Right renal cortex interstitium (tissue), 3 donors: Measurements from ENCODE around the gene PAX5. TPM values are rescaled to one million over a fixed set of nuclear protein-coding genes. Genes with fewer than 3 reads are reported as not detected.

Source experiments
- DNase-seq, 3 donors: peaks; one replicate each; pipeline ENCODE4 v3.0.0-alpha.2; 2013; ENCODE audit warnings: low read depth in 3 of 3, low spot score in 2 of 3
- polyA plus RNA-seq, 3 donors: library from polyadenylated mRNA; unstranded; fragments of 120-200 nt; gene quantifications; one replicate each; pipeline ENCODE4 v1.2.1, GENCODE V29; 2013; ENCODE audit not compliant: insufficient read length in 3 of 3

The PAX5 gene
- polyA plus RNA-seq, 3 donors: 0.07 to 0.21 (median 0.11) TPM

DNA sequence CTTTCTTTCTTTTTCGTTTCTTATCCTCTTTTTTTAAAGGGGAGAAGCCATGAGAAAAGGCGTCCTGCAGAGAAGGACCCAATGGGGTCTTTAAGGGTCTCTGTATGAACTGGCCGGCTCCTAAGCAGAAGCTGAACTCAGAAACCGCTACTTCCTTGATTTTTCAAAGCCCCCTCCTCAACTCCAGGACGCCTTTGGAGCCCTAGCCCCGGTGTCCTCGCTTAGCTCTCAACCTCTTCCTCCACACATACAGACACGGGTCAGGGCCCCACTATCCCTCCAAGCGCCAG, 8.3 kb downstream of the PAX5 start:
- no peak for DNase-seq

DNA sequence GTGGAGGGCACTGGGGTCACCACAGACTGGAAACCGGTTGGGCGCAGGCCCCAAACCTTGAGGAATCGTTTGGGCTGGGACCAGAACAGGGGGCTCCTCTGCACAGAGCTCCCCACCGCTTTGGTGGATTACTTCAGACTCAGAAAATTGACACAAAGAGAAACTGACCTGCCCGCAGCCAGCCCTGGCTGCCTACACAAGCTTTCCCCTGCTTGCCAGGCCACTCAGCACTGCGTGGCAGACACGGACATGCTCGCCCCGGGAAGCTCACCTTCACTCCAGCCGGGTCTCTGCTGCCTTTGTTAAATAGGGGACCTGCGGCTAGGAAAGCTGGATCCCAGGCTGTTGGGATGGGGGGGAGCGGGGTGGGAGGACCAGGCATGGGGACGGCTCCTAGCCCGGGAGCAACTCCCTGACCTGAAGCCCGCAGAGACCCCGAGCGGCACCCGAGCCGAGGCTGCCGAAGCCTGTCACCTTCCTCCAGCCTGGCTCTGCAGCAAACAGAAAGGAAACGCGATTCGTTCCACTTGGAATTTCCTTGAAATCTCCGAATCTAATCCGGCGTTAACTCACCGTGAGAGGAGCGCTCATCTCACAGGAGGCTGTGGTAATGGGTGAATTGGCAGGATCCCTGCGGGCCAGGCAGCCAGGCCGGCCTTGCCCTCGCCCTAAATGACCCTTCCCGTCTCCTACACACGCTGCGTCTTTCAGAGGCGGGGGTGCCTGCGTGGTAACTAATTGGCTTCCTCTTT, 8.8 kb downstream of the PAX5 start:
- DNase-seq: no peak

DNA sequence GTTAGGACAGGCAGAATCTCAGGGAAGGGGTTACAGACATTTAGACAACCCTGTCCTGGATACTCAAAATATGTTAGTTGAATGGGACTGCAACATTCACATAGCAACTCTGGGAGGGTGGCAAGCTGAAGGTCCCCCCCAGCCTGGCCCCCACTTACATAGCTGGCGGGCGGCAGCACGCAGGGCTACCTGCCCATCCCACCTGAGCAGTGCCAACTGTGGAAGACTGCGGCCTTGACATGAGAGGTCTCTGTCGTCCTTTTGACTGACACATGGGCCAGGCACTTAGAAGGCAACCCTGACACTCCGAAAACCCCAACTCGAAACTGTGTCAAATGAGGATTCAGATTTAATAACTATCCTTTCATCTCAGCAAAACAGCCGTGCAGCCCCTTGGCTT, 16.5 kb downstream of the PAX5 start:
- no peak for DNase-seq

DNA sequence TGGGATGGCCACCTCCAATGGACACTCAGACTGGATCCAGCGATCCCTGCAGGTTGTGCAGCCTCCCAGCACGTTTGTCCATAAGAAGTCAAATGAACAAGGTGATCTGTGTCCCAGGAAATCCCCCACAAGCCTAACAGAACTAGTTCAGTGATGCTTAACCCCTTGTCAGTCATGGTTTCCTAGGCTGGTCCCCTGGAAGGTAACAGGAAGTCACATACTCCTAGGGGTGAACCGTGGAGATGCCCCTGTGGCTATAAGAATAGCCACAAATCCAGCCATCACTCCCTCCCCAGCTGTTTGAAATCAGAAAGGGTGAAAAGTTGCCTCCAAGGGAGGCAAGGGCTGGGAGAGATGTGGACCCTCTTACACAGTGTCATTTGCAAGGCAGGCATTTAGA, 22.5 kb downstream of the PAX5 start:
- no peak for DNase-seq

DNA sequence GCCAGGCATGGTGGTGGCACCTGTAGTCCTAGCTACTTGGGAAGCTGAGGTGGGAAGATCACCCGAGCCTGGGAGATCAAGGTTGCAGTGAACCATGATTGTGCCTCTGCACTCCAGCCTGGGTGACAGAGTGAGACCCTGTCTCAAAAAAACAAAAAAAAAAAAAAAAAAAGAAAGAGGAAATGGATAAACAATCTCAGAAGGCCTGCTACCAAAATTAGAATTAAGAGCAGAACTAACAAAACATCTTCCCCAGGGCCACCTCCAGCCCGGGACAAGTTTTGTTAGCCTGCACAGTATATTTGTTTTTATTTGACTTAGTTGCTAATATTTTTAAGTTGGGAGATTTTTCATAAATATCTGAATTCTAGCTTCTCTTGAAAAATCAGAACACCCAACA, 23.1 kb downstream of the PAX5 start:
- no peak for DNase-seq

DNA sequence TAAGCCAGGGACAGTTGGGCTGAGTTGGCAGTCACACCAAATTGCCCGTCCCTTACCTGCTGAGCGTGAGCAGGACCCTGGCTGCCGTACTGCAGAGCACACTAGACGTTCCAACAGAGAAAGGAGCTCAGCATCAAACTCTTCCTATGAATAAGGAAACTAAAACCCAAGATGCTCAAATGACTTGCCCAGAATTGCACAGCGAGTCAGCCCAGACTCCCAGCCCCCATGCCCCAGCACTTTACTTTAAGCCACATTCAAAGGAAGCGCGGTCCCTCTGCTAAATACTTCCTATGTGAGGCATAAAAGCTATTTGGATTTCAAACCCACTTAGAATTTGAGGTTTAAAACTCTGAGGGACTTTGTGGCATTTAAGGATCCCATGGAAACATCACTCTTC, 23.9 kb downstream of the PAX5 start:
- no peak for DNase-seq

DNA sequence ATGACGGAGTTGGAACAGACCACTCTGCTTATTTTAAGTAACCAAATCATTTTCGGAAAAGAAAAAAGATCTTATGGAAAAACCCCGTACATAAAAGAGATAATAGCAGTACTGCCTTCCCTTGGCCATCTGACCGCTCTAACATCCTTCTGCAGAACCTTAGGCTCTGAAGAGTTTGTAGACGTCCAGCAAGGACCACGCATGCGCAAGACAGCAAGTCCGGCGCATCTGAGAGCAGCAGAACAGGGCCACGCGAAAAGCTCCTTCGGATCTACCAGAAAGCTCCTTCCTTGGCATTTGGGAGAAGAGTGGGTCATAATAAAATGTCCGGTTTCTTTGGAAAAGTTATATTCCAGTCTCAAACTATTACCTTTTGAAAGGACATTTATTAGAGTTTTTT, 26.8 kb downstream of the PAX5 start:
- DNase-seq: no peak

DNA sequence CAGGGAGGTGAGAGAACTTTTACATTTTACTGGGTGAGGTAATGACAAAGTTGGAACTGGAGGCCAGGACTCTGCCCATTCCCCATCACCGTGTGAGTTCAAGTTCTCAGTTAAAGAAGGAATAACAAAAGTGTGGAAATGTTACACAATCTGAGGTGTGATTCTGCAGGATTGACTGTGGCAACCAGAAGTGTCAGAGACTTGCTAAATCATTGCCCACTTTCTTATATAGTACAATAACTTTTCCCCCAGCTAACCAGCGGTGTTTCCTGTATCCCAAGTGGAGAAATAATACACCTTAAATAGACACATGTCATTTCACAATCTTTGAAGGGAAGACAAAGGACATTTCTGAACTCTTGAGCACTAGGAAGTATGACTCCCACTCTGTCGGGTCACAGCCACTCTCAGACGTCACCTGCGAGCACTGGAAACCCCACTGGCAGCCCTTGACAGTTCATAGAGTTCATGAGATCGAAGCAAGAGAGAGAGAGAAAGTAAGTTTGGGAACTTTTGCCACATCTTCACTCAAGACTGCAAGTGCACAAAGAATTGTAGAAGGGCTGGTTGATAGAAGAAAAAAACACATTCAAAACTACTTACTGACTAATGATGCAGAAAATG, 28.4 kb downstream of the PAX5 start:
- DNase-seq: no peak

DNA sequence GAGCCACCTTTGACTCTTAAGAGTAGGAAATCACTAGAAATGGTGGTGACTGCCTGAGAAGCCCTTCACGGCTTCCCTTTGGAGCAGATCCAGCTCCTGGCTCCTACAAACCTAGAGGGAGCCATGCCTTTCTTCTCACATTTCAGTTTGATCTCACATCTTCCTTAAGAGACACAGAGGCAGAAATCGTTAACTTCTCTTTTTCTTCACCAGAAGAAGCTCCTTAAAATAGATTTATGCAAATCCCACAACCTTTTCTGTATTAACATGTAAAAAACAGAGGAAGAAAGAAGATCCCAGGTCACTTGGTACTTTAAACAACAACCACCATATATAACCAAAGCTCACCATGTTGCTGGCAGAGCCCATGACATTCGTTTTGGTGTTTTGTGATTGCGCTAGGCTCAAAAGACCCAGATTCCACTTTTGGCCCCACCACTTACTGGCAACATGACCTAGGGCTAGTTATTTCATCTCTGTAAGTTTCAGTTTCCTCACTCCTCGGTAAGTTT, 29.6 kb downstream of the PAX5 start:
- no peak for DNase-seq

DNA sequence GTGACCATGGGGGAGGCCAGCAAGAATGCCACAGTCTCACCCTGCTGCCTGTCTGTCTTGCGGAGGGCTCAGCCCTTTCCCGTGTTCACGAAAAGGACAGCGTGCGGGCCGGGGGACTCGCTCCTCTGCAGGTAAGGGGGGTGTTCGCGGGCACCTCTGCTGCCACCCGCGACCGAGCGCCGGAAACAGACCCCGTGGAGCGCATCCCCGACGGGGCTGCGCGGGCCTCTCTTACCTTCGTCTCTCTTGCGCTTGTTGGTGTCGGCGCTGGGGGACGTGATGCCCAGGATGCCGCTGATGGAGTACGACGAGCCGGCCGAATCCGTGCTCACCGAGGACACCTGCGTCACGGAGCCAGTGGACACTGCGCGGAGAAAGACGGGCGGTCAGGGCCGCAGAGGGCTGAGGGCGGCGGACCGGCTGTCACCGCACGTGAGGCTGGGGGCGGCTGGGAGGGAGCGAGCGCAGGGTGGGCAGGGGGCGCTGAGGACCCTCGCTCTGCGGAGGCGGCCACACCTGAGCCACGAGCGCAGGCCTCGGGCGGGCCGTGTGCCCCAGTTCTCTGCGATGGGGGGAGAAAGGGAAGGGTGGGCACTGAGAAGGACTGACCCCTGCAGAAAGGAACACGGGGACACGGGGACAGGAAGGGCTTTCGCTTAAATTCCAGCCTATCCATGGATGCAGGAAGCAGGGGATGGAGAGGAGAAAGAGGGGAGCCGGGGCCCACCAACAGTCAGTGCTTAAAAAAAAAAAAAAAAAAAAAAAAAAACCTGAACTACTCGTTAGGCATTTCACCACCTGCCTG, 31.5 kb downstream of the PAX5 start:
- no peak for DNase-seq

DNA sequence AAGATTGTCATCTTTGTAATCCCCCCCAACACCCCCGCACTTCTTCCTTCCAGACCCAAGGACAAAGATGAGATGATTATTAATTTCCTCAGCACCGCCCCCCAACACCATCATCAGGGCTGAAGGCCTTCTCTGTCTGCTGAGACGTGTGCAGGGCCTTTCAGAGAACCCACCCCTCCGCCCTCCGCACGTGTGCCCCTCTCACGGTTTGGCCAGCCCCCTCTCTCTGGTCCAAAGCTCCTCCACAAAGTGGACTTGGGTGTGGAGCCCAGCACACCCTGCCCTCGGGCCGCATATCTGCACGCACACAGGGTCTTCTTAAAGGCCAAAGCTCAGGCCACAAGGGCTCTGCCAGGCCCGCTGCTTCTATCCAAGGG, 32.0 kb downstream of the PAX5 start:
- DNase-seq: no peak

DNA sequence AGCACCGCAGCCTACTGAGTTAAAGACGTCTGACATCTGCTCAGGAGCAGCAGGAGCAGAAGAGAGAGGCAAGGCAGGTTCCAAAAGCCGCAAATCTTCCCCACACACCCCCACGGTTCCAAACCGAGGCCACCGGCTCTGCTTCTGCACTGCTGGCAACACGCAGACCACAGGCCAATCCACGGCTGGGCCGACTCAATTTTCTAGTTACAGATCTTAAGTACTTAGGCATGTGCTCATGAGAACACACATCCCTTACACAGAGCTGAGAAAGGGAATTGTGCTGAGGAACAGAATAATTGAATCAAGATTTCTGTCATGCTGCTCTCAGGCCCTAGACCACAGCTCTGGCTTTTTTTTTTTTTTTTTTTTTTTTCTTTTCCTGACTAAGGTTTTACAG, 32.6 kb downstream of the PAX5 start:
- DNase-seq: no peak

DNA sequence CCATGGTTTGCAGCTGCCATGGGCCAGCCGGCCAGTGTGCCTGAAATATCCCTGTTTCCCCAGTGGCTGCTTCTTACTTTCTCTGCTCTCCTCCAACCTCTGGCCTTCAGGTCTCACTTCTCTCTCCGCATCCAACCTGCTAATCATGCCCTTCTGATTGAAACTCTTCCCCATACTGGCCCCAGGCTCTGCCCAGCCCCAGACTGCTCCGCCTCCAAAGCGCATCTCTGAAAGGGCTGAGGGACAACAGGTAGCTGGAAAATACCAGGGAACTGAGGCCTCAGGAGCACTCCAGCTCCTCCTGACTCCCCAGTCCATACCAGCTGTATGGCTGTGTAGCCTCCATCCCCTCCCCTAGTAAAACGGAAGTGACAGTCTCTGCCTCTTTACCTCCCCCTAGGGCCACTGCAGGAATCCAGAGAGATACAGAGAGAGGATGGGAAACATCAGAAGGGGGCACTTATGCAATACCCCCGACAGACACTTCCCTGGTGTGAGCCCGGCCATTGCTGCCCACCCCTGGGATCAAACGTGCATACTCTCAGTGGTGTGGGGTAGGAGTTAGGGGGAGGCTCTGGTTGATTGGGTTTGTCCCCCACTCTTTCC, 34.2 kb downstream of the PAX5 start:
- DNase-seq: no peak

DNA sequence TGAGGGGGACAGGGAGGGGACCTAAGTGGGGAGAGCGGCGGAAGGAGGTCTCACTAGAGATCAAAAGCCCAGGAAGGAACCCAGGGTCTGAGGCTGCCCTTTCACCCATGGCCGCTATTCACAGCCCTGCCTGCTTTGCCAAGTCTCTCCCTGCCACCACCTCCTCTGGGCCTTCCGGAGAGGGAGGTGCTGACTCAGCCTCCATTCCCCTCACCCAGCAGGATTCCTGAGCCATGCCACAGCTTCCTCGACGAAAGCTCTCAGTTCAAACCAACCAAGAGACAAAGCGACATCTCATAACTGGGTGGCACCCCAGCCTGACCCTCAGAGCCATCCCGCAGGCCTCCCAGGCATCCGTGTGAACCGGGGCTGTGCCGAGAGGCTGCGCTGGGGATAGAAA, 36.7 kb downstream of the PAX5 start:
- no peak for DNase-seq

DNA sequence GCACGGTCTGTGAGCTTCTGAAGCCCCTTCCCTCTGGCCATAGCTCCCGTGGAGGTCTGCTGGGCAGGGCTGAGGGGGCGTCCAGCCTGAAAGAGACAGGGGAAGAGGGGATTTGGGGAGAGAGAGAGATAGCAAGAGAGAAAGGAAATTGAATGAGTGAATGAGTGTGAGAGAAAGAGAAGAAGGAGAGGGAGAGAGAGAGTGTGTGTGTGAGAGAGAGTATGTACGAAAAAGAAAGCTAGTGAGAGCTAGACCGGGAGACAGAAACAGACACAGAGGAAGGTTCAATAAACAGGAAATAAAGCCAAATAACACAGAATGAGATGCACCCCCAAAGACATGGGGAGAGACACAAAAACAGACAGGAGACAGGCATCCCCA, 37.4 kb downstream of the PAX5 start:
- DNase-seq: no peak

DNA sequence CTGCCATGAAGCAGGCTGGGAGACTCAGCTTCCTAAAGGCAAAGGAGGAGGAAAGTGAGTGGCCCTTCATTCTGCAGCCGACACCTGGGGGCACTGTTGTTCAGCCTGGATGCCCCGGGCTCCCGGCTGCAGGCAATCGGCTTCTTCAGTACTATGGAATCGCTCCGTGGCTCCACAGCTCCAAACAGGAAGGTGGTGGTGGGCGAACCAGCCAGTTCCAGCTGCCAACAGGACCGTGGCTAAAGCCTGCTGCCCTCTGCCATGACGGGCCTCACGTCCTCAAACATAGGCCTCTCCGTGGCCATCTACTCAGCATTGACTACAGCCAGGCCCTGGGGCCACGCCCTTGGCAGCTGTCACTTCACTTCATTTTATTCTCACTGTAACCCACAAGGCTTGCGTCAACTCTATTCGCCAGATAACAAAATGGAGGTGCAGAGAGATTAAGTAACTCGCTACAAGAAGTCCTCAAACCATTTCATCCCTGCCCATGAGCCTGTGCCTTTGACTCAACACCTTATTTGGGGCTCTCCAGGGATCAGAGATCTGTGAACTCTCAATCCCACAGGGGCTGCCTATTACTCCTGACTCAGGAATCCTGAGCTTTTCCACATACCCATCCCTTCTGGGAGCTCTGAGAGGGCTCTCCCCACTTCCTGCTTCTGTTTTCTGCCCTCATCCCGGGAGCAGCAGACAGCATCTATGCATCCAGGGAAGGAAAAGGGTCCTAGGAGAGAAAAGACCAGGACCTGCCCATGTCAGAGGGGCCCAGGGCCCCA, 38.0 kb downstream of the PAX5 start:
- no peak for DNase-seq

DNA sequence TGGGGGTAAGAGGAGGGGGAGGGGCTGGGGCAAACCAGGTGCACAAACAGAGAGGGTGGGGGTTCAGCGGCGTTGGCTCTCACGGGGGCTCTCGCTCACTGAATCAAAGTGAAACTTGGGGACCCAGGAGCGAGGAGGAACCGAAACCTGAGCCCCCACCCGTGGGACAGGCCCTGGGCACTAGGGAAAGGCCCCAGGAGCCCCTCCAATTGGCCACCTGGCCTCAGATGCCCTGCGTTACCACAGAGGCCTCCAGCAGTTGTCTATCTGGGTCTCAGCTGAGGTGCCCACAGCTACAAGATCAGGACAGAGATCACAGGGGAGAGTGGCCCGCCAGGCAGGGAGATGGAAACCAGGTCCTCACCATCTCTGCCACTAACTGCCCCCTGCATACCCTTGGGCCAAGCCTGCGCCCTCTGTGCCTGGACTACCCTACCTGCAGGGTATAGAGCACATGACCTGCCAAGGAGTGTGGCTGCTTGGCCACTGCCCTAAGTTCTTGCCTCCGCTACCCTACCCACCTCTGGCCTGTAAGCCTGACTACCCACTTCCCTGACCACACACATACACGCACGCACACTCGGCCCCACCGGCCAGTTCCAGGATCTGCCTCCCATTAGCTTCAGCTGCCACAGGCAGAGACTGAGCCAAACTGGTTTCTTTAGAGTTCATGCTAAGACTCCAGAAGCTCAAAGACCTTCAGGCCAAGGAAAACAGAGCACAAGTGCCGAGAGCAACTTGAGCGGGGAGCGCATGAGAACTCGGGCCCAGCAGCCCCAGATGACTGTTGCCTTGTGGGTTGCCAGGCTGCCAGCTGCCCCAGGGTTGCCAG, 39.9 kb downstream of the PAX5 start:
- no peak for DNase-seq

DNA sequence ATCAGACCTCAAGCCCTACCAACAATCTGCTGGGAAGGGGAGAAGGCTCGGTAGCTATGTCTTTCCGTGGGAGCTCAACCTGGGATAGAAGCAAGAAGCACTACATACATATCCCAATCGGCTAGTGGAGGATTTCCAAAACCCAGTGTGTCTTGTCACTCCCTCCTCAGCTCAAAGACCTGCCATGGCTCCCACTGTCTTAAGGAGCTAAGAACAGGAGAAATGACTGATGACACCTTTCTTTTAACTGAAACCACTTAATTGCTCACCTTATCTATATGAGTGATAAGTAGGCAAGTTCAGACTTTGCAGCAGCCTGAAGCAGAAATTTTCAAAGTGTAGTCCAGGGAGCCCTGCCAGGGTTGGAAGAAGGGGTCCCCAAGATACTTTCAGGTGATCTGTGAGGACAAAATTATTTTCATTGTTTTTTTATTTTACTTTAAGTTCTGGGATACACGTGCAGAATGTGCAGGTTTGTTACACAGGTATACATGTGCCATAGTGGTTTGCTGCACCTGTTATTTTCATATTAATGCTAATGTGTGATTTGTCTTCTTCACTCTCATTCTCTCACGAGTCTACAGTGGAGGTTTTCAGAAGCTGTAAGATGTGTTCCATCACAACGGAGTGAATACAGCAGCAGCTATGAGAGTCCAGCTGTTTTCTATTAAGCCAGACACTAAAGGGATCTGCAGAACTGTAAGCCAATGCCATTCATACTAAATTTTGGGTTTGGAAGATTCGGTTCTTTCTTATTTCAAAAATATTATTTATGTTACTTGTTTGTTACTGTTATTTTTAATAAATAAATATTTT, 41.4 kb downstream of the PAX5 start:
- DNase-seq: no peak

DNA sequence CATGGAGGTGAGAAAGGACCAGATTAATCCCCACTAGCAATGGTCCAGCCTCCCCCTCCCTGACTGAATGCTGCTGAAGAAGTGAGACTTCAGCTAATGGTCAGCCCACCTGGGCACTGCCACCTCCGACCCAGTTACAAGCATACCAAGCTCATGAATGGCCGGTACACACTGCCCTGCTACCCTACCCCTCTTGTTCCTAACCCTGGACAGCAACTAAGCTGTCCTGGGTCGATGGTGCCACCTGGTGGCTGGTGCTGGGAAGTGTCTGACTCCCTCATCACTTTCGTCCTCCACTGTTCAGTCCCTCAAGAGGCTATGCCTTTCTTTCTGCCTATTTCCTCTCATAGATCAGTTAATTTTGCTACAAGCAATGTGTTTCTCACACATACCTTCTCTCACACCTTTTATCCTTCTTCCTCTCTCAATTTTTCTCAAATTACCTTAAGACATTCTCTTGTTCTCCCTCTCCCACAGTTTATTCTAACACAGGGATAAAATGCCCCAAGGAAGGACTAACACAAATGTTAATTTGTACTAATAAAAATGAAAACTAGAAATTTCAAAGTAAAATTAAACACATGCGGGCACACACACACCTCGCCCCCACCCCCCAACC, 42.4 kb downstream of the PAX5 start:
- DNase-seq: no peak
